H1 (cell line): ENCODE measurements around the gene TTC3. TPM values are rescaled to one million over a fixed set of nuclear protein-coding genes. Genes with fewer than 3 reads are reported as not detected.

Source experiments
- BACH1 ChIP-seq: IDR thresholded peaks from 2 replicates; pipeline ENCODE4 v1.6.1; 2012; ENCODE audit warnings: low read length, improper control_type of control experiment
- CBX8 ChIP-seq: fragments of 300-800, 300-1000 bp; sonication (generic); IDR thresholded peaks from 2 replicates; pipeline ENCODE4 v1.7.1; 2016; ENCODE audit warnings: low read depth, low read length, borderline replicate concordance
- CHD2 ChIP-seq: IDR thresholded peaks from 2 replicates; pipeline ENCODE4 v1.6.1; 2012; ENCODE audit warnings: low read length, improper control_type of control experiment
- EGR1 ChIP-seq: IDR thresholded peaks from 2 replicates; pipeline ENCODE4 v1.6.1; 2011; ENCODE audit warnings: low read depth, low read length, borderline replicate concordance
- EZH2 ChIP-seq: fragments of 200-600 bp; sonication (generic); IDR thresholded peaks from 2 replicates; pipeline ENCODE4 v1.7.1; 2012; ENCODE audit warnings: low read depth, mild to moderate bottlenecking, moderate library complexity, low read length, inconsistent platforms; ENCODE audit not compliant: severe bottlenecking
- KDM4A ChIP-seq: IDR thresholded peaks from one replicate; pipeline ENCODE4 v1.7.1; 2012; ENCODE audit warnings: low read depth, mild to moderate bottlenecking, moderate library complexity, low read length, inconsistent platforms; ENCODE audit not compliant: severe bottlenecking
- RFX5 ChIP-seq: IDR thresholded peaks from 2 replicates; pipeline ENCODE4 v1.6.1; 2011; ENCODE audit warnings: low read depth, low read length, improper control_type of control experiment, borderline replicate concordance
- RNF2 ChIP-seq: fragments of 200-900, 300-1000 bp; sonication (generic); IDR thresholded peaks from 2 replicates; pipeline ENCODE4 v1.7.1; 2016; ENCODE audit warnings: borderline replicate concordance, low read depth, mild to moderate bottlenecking, antibody characterized with exemption, low read length; ENCODE audit not compliant: poor library complexity, severe bottlenecking; ENCODE audit errors: missing control alignments
- SIRT6 ChIP-seq: IDR thresholded peaks from one replicate; pipeline ENCODE4 v1.7.1; 2012; ENCODE audit warnings: low read length, inconsistent platforms
- SIX5 ChIP-seq: IDR thresholded peaks from 2 replicates; pipeline ENCODE4 v1.6.1; 2011; ENCODE audit warnings: mild to moderate bottlenecking, low read depth, low read length
- SP2 ChIP-seq: IDR thresholded peaks from 2 replicates; pipeline ENCODE4 v1.6.1; 2012; ENCODE audit warnings: mild to moderate bottlenecking, low read length, inconsistent platforms
- SUZ12 ChIP-seq: fragments of 200-600 bp; sonication (generic); IDR thresholded peaks from 2 replicates; pipeline ENCODE4 v1.6.1; 2012; ENCODE audit warnings: mild to moderate bottlenecking, inconsistent platforms, low read length, moderate library complexity, mixed read lengths
- polyA plus RNA-seq, 7 experiments: library from polyadenylated mRNA; depleted of rRNA in 3 of 7; stranded (reverse) in 5 of 7; unstranded in 2 of 7; fragments of >200 nt in 5 of 7; fragments of 200-250 nt in 2 of 7; gene quantifications; 1 replicate in 5 of 7; 2 replicates in 1 of 7; 4 replicates in 1 of 7; pipeline versions ENCODE4 v1.2.1 to v1.2.3, GENCODE V29; 2011 to 2013; ENCODE audit warnings: missing spikeins in 2 of 7, mixed read lengths in 2 of 7
- total RNA-seq: library from RNA; stranded (reverse); fragmentation: NEBNext Ultra II Directional; extraction: Animal tissue kit (Norgen Biotek cat#: 25700); gene quantifications from 2 replicates; pipeline ENCODE4 v1.2.1, GENCODE V29; 2021
- TF ChIP-seq, protein P1 (sequence below): fragments of 300-600 bp; sonication (generic); IDR thresholded peaks from 2 replicates; pipeline ENCODE4 v1.7.1; 2012; ENCODE audit warnings: low read length, moderate library complexity, mild to moderate bottlenecking, inconsistent platforms; ENCODE audit not compliant: insufficient replicate concordance

TTC3 gene
- total and polyA plus RNA-seq, 2 of the 8 experiments (the other 6 are each of a cell fraction or from before 2014, with no cell fraction given) = 11.0 to 36.2 TPM

DNA sequence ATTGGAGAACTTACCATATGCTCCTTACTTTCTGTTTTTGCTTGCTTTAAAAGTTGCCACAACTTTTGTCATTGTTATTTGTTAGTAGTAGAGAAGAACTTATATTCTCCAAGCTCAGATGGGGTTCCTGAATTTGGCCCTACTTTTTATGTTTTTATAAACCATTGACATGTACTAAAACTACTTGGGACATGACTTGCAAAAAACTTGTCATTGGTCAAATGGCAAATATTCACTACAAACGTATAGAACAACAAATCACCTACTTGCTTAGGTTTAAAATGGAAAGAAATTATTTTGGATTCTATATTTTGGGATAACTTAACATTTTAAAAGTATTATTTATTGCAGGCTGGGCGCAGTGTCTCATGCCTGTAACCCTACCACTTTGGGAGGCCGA, 32.8 kb upstream of the TTC3 start (continued):
- TF ChIP-seq, protein P1, sequence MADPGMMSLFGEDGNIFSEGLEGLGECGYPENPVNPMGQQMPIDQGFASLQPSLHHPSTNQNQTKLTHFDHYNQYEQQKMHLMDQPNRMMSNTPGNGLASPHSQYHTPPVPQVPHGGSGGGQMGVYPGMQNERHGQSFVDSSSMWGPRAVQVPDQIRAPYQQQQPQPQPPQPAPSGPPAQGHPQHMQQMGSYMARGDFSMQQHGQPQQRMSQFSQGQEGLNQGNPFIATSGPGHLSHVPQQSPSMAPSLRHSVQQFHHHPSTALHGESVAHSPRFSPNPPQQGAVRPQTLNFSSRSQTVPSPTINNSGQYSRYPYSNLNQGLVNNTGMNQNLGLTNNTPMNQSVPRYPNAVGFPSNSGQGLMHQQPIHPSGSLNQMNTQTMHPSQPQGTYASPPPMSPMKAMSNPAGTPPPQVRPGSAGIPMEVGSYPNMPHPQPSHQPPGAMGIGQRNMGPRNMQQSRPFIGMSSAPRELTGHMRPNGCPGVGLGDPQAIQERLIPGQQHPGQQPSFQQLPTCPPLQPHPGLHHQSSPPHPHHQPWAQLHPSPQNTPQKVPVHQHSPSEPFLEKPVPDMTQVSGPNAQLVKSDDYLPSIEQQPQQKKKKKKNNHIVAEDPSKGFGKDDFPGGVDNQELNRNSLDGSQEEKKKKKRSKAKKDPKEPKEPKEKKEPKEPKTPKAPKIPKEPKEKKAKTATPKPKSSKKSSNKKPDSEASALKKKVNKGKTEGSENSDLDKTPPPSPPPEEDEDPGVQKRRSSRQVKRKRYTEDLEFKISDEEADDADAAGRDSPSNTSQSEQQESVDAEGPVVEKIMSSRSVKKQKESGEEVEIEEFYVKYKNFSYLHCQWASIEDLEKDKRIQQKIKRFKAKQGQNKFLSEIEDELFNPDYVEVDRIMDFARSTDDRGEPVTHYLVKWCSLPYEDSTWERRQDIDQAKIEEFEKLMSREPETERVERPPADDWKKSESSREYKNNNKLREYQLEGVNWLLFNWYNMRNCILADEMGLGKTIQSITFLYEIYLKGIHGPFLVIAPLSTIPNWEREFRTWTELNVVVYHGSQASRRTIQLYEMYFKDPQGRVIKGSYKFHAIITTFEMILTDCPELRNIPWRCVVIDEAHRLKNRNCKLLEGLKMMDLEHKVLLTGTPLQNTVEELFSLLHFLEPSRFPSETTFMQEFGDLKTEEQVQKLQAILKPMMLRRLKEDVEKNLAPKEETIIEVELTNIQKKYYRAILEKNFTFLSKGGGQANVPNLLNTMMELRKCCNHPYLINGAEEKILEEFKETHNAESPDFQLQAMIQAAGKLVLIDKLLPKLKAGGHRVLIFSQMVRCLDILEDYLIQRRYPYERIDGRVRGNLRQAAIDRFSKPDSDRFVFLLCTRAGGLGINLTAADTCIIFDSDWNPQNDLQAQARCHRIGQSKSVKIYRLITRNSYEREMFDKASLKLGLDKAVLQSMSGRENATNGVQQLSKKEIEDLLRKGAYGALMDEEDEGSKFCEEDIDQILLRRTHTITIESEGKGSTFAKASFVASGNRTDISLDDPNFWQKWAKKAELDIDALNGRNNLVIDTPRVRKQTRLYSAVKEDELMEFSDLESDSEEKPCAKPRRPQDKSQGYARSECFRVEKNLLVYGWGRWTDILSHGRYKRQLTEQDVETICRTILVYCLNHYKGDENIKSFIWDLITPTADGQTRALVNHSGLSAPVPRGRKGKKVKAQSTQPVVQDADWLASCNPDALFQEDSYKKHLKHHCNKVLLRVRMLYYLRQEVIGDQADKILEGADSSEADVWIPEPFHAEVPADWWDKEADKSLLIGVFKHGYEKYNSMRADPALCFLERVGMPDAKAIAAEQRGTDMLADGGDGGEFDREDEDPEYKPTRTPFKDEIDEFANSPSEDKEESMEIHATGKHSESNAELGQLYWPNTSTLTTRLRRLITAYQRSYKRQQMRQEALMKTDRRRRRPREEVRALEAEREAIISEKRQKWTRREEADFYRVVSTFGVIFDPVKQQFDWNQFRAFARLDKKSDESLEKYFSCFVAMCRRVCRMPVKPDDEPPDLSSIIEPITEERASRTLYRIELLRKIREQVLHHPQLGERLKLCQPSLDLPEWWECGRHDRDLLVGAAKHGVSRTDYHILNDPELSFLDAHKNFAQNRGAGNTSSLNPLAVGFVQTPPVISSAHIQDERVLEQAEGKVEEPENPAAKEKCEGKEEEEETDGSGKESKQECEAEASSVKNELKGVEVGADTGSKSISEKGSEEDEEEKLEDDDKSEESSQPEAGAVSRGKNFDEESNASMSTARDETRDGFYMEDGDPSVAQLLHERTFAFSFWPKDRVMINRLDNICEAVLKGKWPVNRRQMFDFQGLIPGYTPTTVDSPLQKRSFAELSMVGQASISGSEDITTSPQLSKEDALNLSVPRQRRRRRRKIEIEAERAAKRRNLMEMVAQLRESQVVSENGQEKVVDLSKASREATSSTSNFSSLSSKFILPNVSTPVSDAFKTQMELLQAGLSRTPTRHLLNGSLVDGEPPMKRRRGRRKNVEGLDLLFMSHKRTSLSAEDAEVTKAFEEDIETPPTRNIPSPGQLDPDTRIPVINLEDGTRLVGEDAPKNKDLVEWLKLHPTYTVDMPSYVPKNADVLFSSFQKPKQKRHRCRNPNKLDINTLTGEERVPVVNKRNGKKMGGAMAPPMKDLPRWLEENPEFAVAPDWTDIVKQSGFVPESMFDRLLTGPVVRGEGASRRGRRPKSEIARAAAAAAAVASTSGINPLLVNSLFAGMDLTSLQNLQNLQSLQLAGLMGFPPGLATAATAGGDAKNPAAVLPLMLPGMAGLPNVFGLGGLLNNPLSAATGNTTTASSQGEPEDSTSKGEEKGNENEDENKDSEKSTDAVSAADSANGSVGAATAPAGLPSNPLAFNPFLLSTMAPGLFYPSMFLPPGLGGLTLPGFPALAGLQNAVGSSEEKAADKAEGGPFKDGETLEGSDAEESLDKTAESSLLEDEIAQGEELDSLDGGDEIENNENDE = no peak
- no peak for TF ChIP-seq RNF2
- TF ChIP-seq BACH1 = no peak
- no peak for TF ChIP-seq CHD2
- no peak for TF ChIP-seq RFX5
- no peak for TF ChIP-seq SIX5
- no peak for TF ChIP-seq SIRT6
- TF ChIP-seq EGR1 = no peak
- no peak for TF ChIP-seq KDM4A
- no peak for TF ChIP-seq SUZ12
- TF ChIP-seq CBX8 = no peak
- no peak for TF ChIP-seq SP2
- no peak for TF ChIP-seq EZH2
